K562 (cell line): ENCODE data around the gene RBPMS2. TPM values are rescaled to one million over a fixed set of nuclear protein-coding genes. Genes with fewer than 3 reads are reported as not detected.
A peak's percentile ranks its signal among the peaks of the same experiment; 100 is the strongest.

Experiments used
- ATAC-seq: fragments of 200-7000 bp; cut with Tn5 transposase; 3 replicates; pipeline ENCODE4 v1.9.1; 2020; ENCODE audit warnings: moderate library complexity
- BruUV-seq: library from RNA; stranded (reverse); fragments of 400-500 nt; replicated peaks from 2 replicates; lab custom pipeline; 2021; lab: Mats Ljungman, UMichigan
- CTCF ChIA-PET: fragments of 300-600 bp; formaldehyde crosslinking; extraction: SDS; loops from one replicate; lab custom pipeline; 2021; ENCODE audit warnings: low intra/inter-chr PET ratio; lab: Yijun Ruan, JAX
- POLR2A ChIA-PET: fragments of 300-600, 350-650 bp; sonication (Branson Sonifier 250); formaldehyde crosslinking; extraction: SDS; loops from one replicate; lab custom pipeline; 2021; ENCODE audit warnings: antibody characterized with exemption, inconsistent platforms; lab: Yijun Ruan, JAX
- DNase-seq, 4 experiments: peaks; one replicate each; pipeline versions ENCODE4 v3.0.0 to v3.0.0-alpha.2; 2011 to 2018; ENCODE audit warnings: low spot score in 3 of 4, mixed read lengths in 3 of 4; ENCODE audit errors: extremely low read depth in 1 of 4
- FAIRE-seq: peaks from 2 replicates; lab custom pipeline; 2011; peaks lifted over from hg19 to GRCh38; lab: Jason Lieb, UNC
- H2AFZ ChIP-seq: 2 replicates; pipeline ENCODE4 v1.6.0; 2011; ENCODE audit warnings: low read depth, low read length, control low read depth, inconsistent platforms
- H3K27ac ChIP-seq: fragments of 200-600 bp; 3 replicates; pipeline ENCODE4 v1.8.0; 2011; ENCODE audit warnings: low read depth, mild to moderate bottlenecking, control low read depth, inconsistent platforms, low read length, moderate library complexity, mixed read lengths; ENCODE audit errors: extremely low read depth
- H3K27me3 ChIP-seq, 2 experiments: fragments of 300-600 bp in 1 of 2; 2 replicates in 1 of 2; 3 replicates in 1 of 2; pipeline versions ENCODE4 v1.6.0 to v1.8.0; 2011; ENCODE audit warnings: inconsistent platforms in 2 of 2, low read length in 2 of 2, mild to moderate bottlenecking in 1 of 2, mixed read lengths in 1 of 2, moderate library complexity in 1 of 2; ENCODE audit not compliant: control insufficient read depth in 2 of 2, insufficient read depth in 2 of 2
- H3K36me3 ChIP-seq: fragments of 300-600 bp; 3 replicates; pipeline ENCODE4 v1.8.0; 2011; ENCODE audit warnings: mild to moderate bottlenecking, low read length, inconsistent platforms; ENCODE audit not compliant: control insufficient read depth, insufficient read depth
- H3K4me1 ChIP-seq, 2 experiments: fragments of 200-600 bp in 1 of 2; replicated peaks in 1 of 2; 2 replicates in 1 of 2; 3 replicates in 1 of 2; pipeline versions ENCODE4 v1.5.1 to v1.8.0; 2011; ENCODE audit warnings: inconsistent platforms in 2 of 2, low read length in 2 of 2, mild to moderate bottlenecking in 1 of 2, mixed read lengths in 1 of 2, moderate library complexity in 1 of 2; ENCODE audit not compliant: control insufficient read depth in 2 of 2, insufficient read depth in 2 of 2
- H3K4me2 ChIP-seq: 2 replicates; pipeline ENCODE4 v1.6.1; 2011; ENCODE audit warnings: low read length, control low read depth, inconsistent platforms, mixed read lengths; ENCODE audit not compliant: insufficient read depth
- H3K4me3 ChIP-seq: fragments of 200-600 bp; sonication (generic), shearing (Covaris generic); 2 replicates; pipeline ENCODE4 v1.5.1; 2016; ENCODE audit warnings: control low read depth, inconsistent platforms
- H3K79me2 ChIP-seq: fragments of 200-600 bp; 3 replicates; pipeline ENCODE4 v1.8.0; 2011; ENCODE audit warnings: low read length, inconsistent platforms; ENCODE audit not compliant: control insufficient read depth, insufficient read depth
- H3K9ac ChIP-seq, 2 experiments: 2 replicates each; pipeline versions ENCODE4 v1.6.0 to v1.6.1; 2011; ENCODE audit warnings: low read depth in 2 of 2, low read length in 2 of 2, control low read depth in 1 of 2, inconsistent platforms in 1 of 2, mild to moderate bottlenecking in 1 of 2, mixed read lengths in 1 of 2; ENCODE audit not compliant: insufficient read depth in 1 of 2
- H3K9me1 ChIP-seq: one replicate; pipeline ENCODE4 v1.6.0; 2011; ENCODE audit warnings: inconsistent platforms, mild to moderate bottlenecking, low read length, moderate library complexity; ENCODE audit not compliant: control insufficient read depth, insufficient read depth
- H3K9me3 ChIP-seq: replicated peaks from 2 replicates; pipeline ENCODE4 v1.5.1; 2011; ENCODE audit warnings: low read depth, low read length, inconsistent platforms; ENCODE audit not compliant: control insufficient read depth, insufficient read depth
- H4K20me1 ChIP-seq: replicated peaks from 2 replicates; pipeline ENCODE4 v1.6.1; 2011; ENCODE audit warnings: low read length, inconsistent platforms, mixed read lengths; ENCODE audit not compliant: control insufficient read depth, insufficient read depth
- ARHGAP35 ChIP-seq: fragments of 450-650 bp; IDR thresholded peaks from 2 replicates; pipeline ENCODE4 v1.6.1; 2018; ENCODE audit not compliant: partially characterized antibody
- CC2D1A ChIP-seq: fragments of 450-650 bp; IDR thresholded peaks from 2 replicates; pipeline ENCODE4 v1.6.1; 2017; ENCODE audit warnings: mild to moderate bottlenecking
- CHCHD3 ChIP-seq: fragments of 250-450 bp; sonication (Bioruptor Pico); IDR thresholded peaks from 2 replicates; pipeline ENCODE4 v2.1.2; 2022; ENCODE audit warnings: mild to moderate bottlenecking
- HSF4 ChIP-seq: fragments of 250-450 bp; sonication (Bioruptor Pico); IDR thresholded peaks from 2 replicates; pipeline ENCODE4 v2.1.2; 2022; ENCODE audit warnings: mild to moderate bottlenecking, moderate library complexity, borderline replicate concordance
- JUN ChIP-seq, 2 experiments: sonication (generic) in 1 of 2; formaldehyde crosslinking in 1 of 2; IDR thresholded peaks; 2 replicates each; pipeline versions ENCODE4 v1.6.1 to v1.8.0; 2012 to 2022; ENCODE audit warnings: borderline replicate concordance in 2 of 2, mild to moderate bottlenecking in 2 of 2, improper control_type of control experiment in 1 of 2, low read depth in 1 of 2, low read length in 1 of 2, missing genetic modification reagents in 1 of 2
- KDM2B ChIP-seq: fragments of 250-450 bp; sonication (Bioruptor Pico); IDR thresholded peaks from 2 replicates; pipeline ENCODE4 v1.8.0; 2021; ENCODE audit warnings: mild to moderate bottlenecking, moderate library complexity
- NR3C1 ChIP-seq: sonication (generic); formaldehyde crosslinking; IDR thresholded peaks from 2 replicates; pipeline ENCODE4 v1.8.1; 2022; ENCODE audit warnings: missing genetic modification reagents
- PCBP2 ChIP-seq: fragments of 200-400 bp; formaldehyde crosslinking; IDR thresholded peaks from 2 replicates; pipeline ENCODE4 v1.6.1; 2018; ENCODE audit warnings: low read length, low read depth, mild to moderate bottlenecking, moderate library complexity; ENCODE audit not compliant: poor library complexity, severe bottlenecking
- PRMT5 ChIP-seq: sonication (generic); formaldehyde crosslinking; IDR thresholded peaks from 2 replicates; pipeline ENCODE4 v1.5.0; 2020; ENCODE audit warnings: missing genetic modification reagents
- RCOR1 ChIP-seq, 2 experiments: IDR thresholded peaks; 2 replicates each; pipeline ENCODE4 v1.6.1; 2012; ENCODE audit warnings: low read depth in 2 of 2, low read length in 2 of 2, borderline replicate concordance in 1 of 2, improper control_type of control experiment in 1 of 2
- STAG1 ChIP-seq: sonication (generic); formaldehyde crosslinking; IDR thresholded peaks from 2 replicates; pipeline ENCODE4 v1.5.0; 2020; ENCODE audit warnings: missing genetic modification reagents, borderline replicate concordance
- TAL1 ChIP-seq: fragments of 450-650 bp; IDR thresholded peaks from 2 replicates; pipeline ENCODE4 v1.6.1; 2016; ENCODE audit warnings: mild to moderate bottlenecking
- TFAP4 ChIP-seq: sonication (generic); formaldehyde crosslinking; IDR thresholded peaks from 2 replicates; pipeline ENCODE4 v1.8.0; 2022; ENCODE audit warnings: missing genetic modification reagents, mild to moderate bottlenecking, moderate library complexity, borderline replicate concordance
- YY1 ChIP-seq, 3 experiments: IDR thresholded peaks; 2 replicates each; pipeline ENCODE4 v1.6.1; 2011; ENCODE audit warnings: low read length in 2 of 3, mild to moderate bottlenecking in 2 of 3, moderate library complexity in 2 of 3, borderline replicate concordance in 1 of 3, control low read depth in 1 of 3, low read depth in 1 of 3; ENCODE audit not compliant: insufficient read depth in 3 of 3, insufficient replicate concordance in 2 of 3, control insufficient read depth in 1 of 3, insufficient read length in 1 of 3; ENCODE audit errors: extremely low read depth in 1 of 3
- ZNF280A ChIP-seq: fragments of 450-650 bp; IDR thresholded peaks from 2 replicates; pipeline ENCODE4 v1.6.1; 2018; ENCODE audit warnings: mild to moderate bottlenecking, low read depth; ENCODE audit not compliant: partially characterized antibody
- ZNF507 ChIP-seq: conservative IDR thresholded peaks from 2 replicates; pipeline ENCODE4 v1.6.1; 2017; ENCODE audit warnings: missing genetic modification characterization, missing compliant biosample characterization
- ZNF511 ChIP-seq: sonication (generic); formaldehyde crosslinking; IDR thresholded peaks from 2 replicates; pipeline ENCODE4 v1.8.0; 2022; ENCODE audit warnings: mild to moderate bottlenecking, missing genetic modification reagents
- WGBS: fragments of 100-300 bp; shearing (Covaris generic); methylation state at CpG from one replicate; pipeline ENCODE4 v1.1.6; 2016; ENCODE audit warnings: low coverage, mixed read lengths; ENCODE audit not compliant: insufficient coverage; ENCODE audit errors: missing lambda C conversion rate; 5-methylcytosine and 5-hydroxymethylcytosine counted together
- in situ Hi-C: fragments of 300-500 bp; cut with MboI; formaldehyde crosslinking; loops from 4 replicates; pipeline ENCODE4 v1.15.0; 2018; ENCODE audit warnings: inconsistent platforms, mixed read lengths
- intact Hi-C: fragments of 100-400 bp; cut with micrococcal nuclease; formaldehyde crosslinking; loops from 2 replicates; pipeline ENCODE4 v1.14.2; 2022
- polyA plus RNA-seq, 8 experiments: library from polyadenylated mRNA; depleted of rRNA in 4 of 8; stranded (reverse) in 5 of 8; unstranded in 3 of 8; fragments of >200 nt; fragmentation: Nextera tagmentation in 2 of 8; fragmentation: Illumina TruSeq in 1 of 8; extraction: Ambion mirVana in 2 of 8; extraction: Trizol in 1 of 8; gene quantifications; 2 replicates each; pipeline versions ENCODE4 v1.2.1 to v1.2.3, GENCODE V29; 2011 to 2014; ENCODE audit warnings: inconsistent platforms in 1 of 8, missing spikeins in 1 of 8
- total RNA-seq, 7 experiments: library from RNA; depleted of rRNA in 6 of 7; stranded (reverse); fragments of >200 nt in 6 of 7; fragmentation: Illumina TruSeq in 2 of 7; extraction: Trizol in 2 of 7; gene quantifications; 2 replicates each; pipeline versions ENCODE4 v1.2.1 to v1.2.3, GENCODE V29; 2011 to 2021; ENCODE audit warnings: low replicate concordance in 1 of 7

RBPMS2 gene
- total and polyA plus RNA-seq, 9 of the 15 experiments (the other 6 are each of a cell fraction or from before 2014, with no cell fraction given) = 0.11 to 2.6 (median 0.37) TPM; not detected in 1

GRCh38 chr15:64731012-64731804, 44.2 kb downstream of the RBPMS2 start:
- DNase-seq = peak; percentile 70 to 86 (median 76)
- in situ Hi-C loops (loop anchor here (5.0 to 10.0 kb wide), 3 partner anchors 81 to 304 kb away; no protein-coding TSS in a partner anchor), intact Hi-C loops (loop anchor here (2.0 kb wide), 1 partner anchor 80 kb away; no protein-coding TSS in a partner anchor)
- POLR2A ChIA-PET = interaction anchor here (0.7 to 1.4 kb wide), 2 partner anchors 41 to 102 kb away, joined by 3 to 5 read pairs; no protein-coding TSS in a partner anchor
- no peaks in the 10 kb centered on the region for H3K9me3 ChIP-seq
- no TSS peak for BruUV-seq
- H3K9ac ChIP-seq = no peak overlapping the region
- peak overlapping the region; percentile 52; the same call in 1 of the 2 replicates for H2AFZ ChIP-seq
- no peak overlapping the region for H3K4me3 ChIP-seq
- no peaks in the 10 kb centered on the region for H3K9me1 ChIP-seq
- H4K20me1 ChIP-seq = peaks cover 10% of the 10 kb centered on the region
- H3K4me2 ChIP-seq = peak overlapping the region; percentile 55
- 4% methylated on average over 16 of the region's 16 CpGs for WGBS
- H3K36me3 ChIP-seq = no peaks in the 10 kb centered on the region
- H3K79me2 ChIP-seq = no peaks in the 10 kb centered on the region
- peaks cover 8 to 22% of the 10 kb centered on the region in 2 experiments; a peak in 2 of 5 replicates for H3K27me3 ChIP-seq
- no peaks in the 10 kb centered on the region; a peak in 2 of 5 replicates for H3K4me1 ChIP-seq
- no peak overlapping the region for H3K27ac ChIP-seq
- CTCF ChIA-PET = interaction anchor here (0.5 to 5.6 kb wide), 16 partner anchors 45 to 654 kb away, joined by 3 to 92 read pairs (median 5); no protein-coding TSS in a partner anchor
- ATAC-seq = peak; percentile 91
- FAIRE-seq = peak; percentile 85
- no peak for TF ChIP-seq YY1 (IDR thresholded peaks at IDR 0.05; ENCODE audit: borderline replicate concordance in 1 of 3, control insufficient read depth in 1 of 3, extremely low read depth in 1 of 3, insufficient read depth in 3 of 3, insufficient read length in 1 of 3, insufficient replicate concordance in 2 of 3, low read depth in 1 of 3, low read length in 2 of 3)
- TF ChIP-seq CC2D1A = peak; percentile 78
- TF ChIP-seq RCOR1 (IDR thresholded peaks at IDR 0.05; ENCODE audit: borderline replicate concordance in 1 of 2, low read depth in 2 of 2, low read length in 2 of 2) = no peak
- no peak for TF ChIP-seq TAL1
- no peak for TF ChIP-seq PRMT5 (CRISPR knock-in tag)
- no peak for TF ChIP-seq JUN (IDR thresholded peaks at IDR 0.05; ENCODE audit: borderline replicate concordance, low read depth, low read length)
- no peak for TF ChIP-seq JUN (CRISPR knock-in tag; IDR thresholded peaks at IDR 0.05; ENCODE audit: borderline replicate concordance)
- no peak for TF ChIP-seq CHCHD3 (CRISPR knock-in tag)
- TF ChIP-seq ZNF511 (CRISPR knock-in tag) = no peak
- TF ChIP-seq ZNF280A = no peak
- TF ChIP-seq ZNF507 = no peak
- TF ChIP-seq ARHGAP35 = no peak
- no peak for TF ChIP-seq KDM2B (CRISPR knock-in tag)
- TF ChIP-seq STAG1 = peak; percentile 97
- TF ChIP-seq PCBP2 = no peak
- no peak for TF ChIP-seq NR3C1 (CRISPR knock-in tag)
- TF ChIP-seq TFAP4 (CRISPR knock-in tag) = peak; percentile 33; the same call in 1 of the 2 replicates
- TF ChIP-seq HSF4 (CRISPR knock-in tag) = no peak
